Skeletal muscle tissue (tissue), 4 donors: Measurements from ENCODE around the gene PARD3B. TPM values are rescaled to one million over a fixed set of nuclear protein-coding genes. Genes with fewer than 3 reads are reported as not detected.
"Not testable (repeated sequence)": the region's sequence is repeated elsewhere in the genome, so short reads cannot be mapped to it uniquely, and the experiment has no call there.

Experiments
- H3K27ac ChIP-seq: one replicate; pipeline ENCODE4 v1.7.0; 2013; ENCODE audit warnings: mild to moderate bottlenecking, low read depth, low read length, inconsistent platforms
- H3K27me3 ChIP-seq, 3 donors: one replicate each; pipeline ENCODE4 v1.7.0; 2013; ENCODE audit warnings: low read length in 3 of 3; ENCODE audit not compliant: control insufficient read depth in 3 of 3, insufficient read depth in 3 of 3
- H3K36me3 ChIP-seq, 3 donors: one replicate each; pipeline ENCODE4 v1.7.0; 2013; ENCODE audit warnings: low read length in 3 of 3; ENCODE audit not compliant: control insufficient read depth in 3 of 3, insufficient read depth in 3 of 3
- H3K4me1 ChIP-seq, 3 donors: one replicate each; pipeline ENCODE4 v1.7.0; 2013; ENCODE audit warnings: low read length in 3 of 3, mild to moderate bottlenecking in 3 of 3; ENCODE audit not compliant: control insufficient read depth in 3 of 3, insufficient read depth in 3 of 3
- H3K4me3 ChIP-seq, 3 donors: one replicate each; pipeline ENCODE4 v1.7.0; 2013; ENCODE audit warnings: low read length in 3 of 3
- H3K9ac ChIP-seq, 3 donors: one replicate each; pipeline ENCODE4 v1.7.0; 2013; ENCODE audit warnings: low read length in 3 of 3, mild to moderate bottlenecking in 3 of 3, moderate library complexity in 2 of 3, low read depth in 1 of 3
- H3K9me3 ChIP-seq, 3 donors: one replicate each; pipeline ENCODE4 v1.7.0; 2013; ENCODE audit warnings: low read length in 3 of 3; ENCODE audit not compliant: control insufficient read depth in 3 of 3
- total RNA-seq: library from RNA; depleted of rRNA; stranded (reverse); fragments of >200 nt; gene quantifications from one replicate; pipeline ENCODE4 v1.2.3, GENCODE V29; 2014
- donor health status: Osteomylitis.

PARD3B gene
- total RNA-seq, 1 donor from 2014 or later, result 19.8 TPM

GRCh38 chr2:205212357-205212756 is 667.1 kb downstream of the PARD3B start:
- Histone ChIP-seq H3K36me3 (no peaks in the 10 kb centered on the region), H3K4me1 (no peaks in the 10 kb centered on the region), H3K27me3 (no peaks in the 10 kb centered on the region), H3K27ac (no peak overlapping the region), H3K9ac (no peak overlapping the region), H3K4me3 (no peak overlapping the region), H3K9me3 (no peaks in the 10 kb centered on the region)

GRCh38 chr2:205216092-205216491 is 670.8 kb downstream of the PARD3B start:
- Histone ChIP-seq H3K9me3 (no peaks in the 10 kb centered on the region), H3K4me3 (no peak overlapping the region), H3K36me3 (no peaks in the 10 kb centered on the region), H3K4me1 (no peaks in the 10 kb centered on the region), H3K27ac (no peak overlapping the region), H3K9ac (no peak overlapping the region), H3K27me3 (no peaks in the 10 kb centered on the region)

GRCh38 chr2:205216580-205216979 is 671.3 kb downstream of the PARD3B start:
- H3K4me3 ChIP-seq, result no peak overlapping the region
- H3K4me1 ChIP-seq, result no peaks in the 10 kb centered on the region
- no peaks in the 10 kb centered on the region for H3K9me3 ChIP-seq
- H3K9ac ChIP-seq, result no peak overlapping the region
- no peaks in the 10 kb centered on the region for H3K27me3 ChIP-seq
- no peaks in the 10 kb centered on the region for H3K36me3 ChIP-seq
- H3K27ac ChIP-seq, result no peak overlapping the region

- Histone ChIP-seq H3K9ac (no peak overlapping the region), H3K36me3 (no peaks in the 10 kb centered on the region), H3K4me3 (no peak overlapping the region), H3K27me3 (no peaks in the 10 kb centered on the region), H3K27ac (no peak overlapping the region), H3K9me3 (no peaks in the 10 kb centered on the region), H3K4me1 (no peaks in the 10 kb centered on the region)
Measured at GRCh38 chr2:205217004-205217403, 671.7 kb downstream of the PARD3B start.

GRCh38 chr2:205218056-205218455 is 672.8 kb downstream of the PARD3B start:
- H3K9me3 ChIP-seq, result no peaks in the 10 kb centered on the region
- no peak overlapping the region for H3K4me3 ChIP-seq
- no peaks in the 10 kb centered on the region for H3K27me3 ChIP-seq
- no peak overlapping the region for H3K27ac ChIP-seq
- H3K36me3 ChIP-seq, result no peaks in the 10 kb centered on the region
- H3K9ac ChIP-seq, result no peak overlapping the region
- no peaks in the 10 kb centered on the region for H3K4me1 ChIP-seq

- not testable (repeated sequence) for H3K27ac ChIP-seq, H3K9ac ChIP-seq, H3K27me3 ChIP-seq, H3K9me3 ChIP-seq, H3K36me3 ChIP-seq, H3K4me1 ChIP-seq, H3K4me3 ChIP-seq
Measured at GRCh38 chr2:205218816-205219215, 673.5 kb downstream of the PARD3B start.

- Histone ChIP-seq H3K9me3 (no peaks in the 10 kb centered on the region), H3K27ac (no peak overlapping the region), H3K4me3 (no peak overlapping the region), H3K36me3 (no peaks in the 10 kb centered on the region), H3K4me1 (no peaks in the 10 kb centered on the region), H3K9ac (no peak overlapping the region), H3K27me3 (no peaks in the 10 kb centered on the region)
Measured at GRCh38 chr2:205220559-205220958, 675.3 kb downstream of the PARD3B start.

- Histone ChIP-seq H3K36me3 (peaks cover 0 to 4% (median 0%) of the 10 kb centered on the region in 3 donors), H3K4me3 (no peak overlapping the region), H3K4me1 (no peaks in the 10 kb centered on the region)
Measured at GRCh38 chr2:205232086-205232485, 686.8 kb downstream of the PARD3B start.

GRCh38 chr2:205235434-205235833 is 690.2 kb downstream of the PARD3B start:
- H3K36me3 ChIP-seq, result peaks cover 0 to 4% (median 0%) of the 10 kb centered on the region in 3 donors
- no peak overlapping the region for H3K4me3 ChIP-seq
- no peaks in the 10 kb centered on the region for H3K4me1 ChIP-seq
- H3K9me3 ChIP-seq, result no peaks in the 10 kb centered on the region
- no peak overlapping the region for H3K27ac ChIP-seq
- no peaks in the 10 kb centered on the region for H3K27me3 ChIP-seq
- no peak overlapping the region for H3K9ac ChIP-seq

More at GRCh38 chr2:205232086-205232485, 686.8 kb downstream of the PARD3B start:
- H3K27ac ChIP-seq, result no peak overlapping the region
- no peaks in the 10 kb centered on the region for H3K27me3 ChIP-seq
- no peaks in the 10 kb centered on the region for H3K9me3 ChIP-seq
- H3K9ac ChIP-seq, result no peak overlapping the region

- no peak overlapping the region for H3K27ac ChIP-seq
- no peaks in the 10 kb centered on the region for H3K4me1 ChIP-seq
- H3K36me3 ChIP-seq, result no peaks in the 10 kb centered on the region
- H3K4me3 ChIP-seq, result no peak overlapping the region
- H3K27me3 ChIP-seq, result no peaks in the 10 kb centered on the region
- no peaks in the 10 kb centered on the region for H3K9me3 ChIP-seq
- no peak overlapping the region for H3K9ac ChIP-seq
Measured at GRCh38 chr2:205237524-205237923, 692.2 kb downstream of the PARD3B start.

- Histone ChIP-seq H3K27me3 (no peaks in the 10 kb centered on the region), H3K9ac (no peak overlapping the region), H3K9me3 (no peaks in the 10 kb centered on the region), H3K4me3 (no peak overlapping the region), H3K36me3 (no peaks in the 10 kb centered on the region), H3K4me1 (no peaks in the 10 kb centered on the region), H3K27ac (no peak overlapping the region)
Measured at GRCh38 chr2:205245001-205245400, 699.7 kb downstream of the PARD3B start.
